Activated naive CD4-positive, alpha-beta T cell treated with anti-CD3 and anti-CD28 coated beads for 36 hours (primary cell): ENCODE data around the gene TMEM150B. TPM values are rescaled to one million over a fixed set of nuclear protein-coding genes. Genes with fewer than 3 reads are reported as not detected.
A peak's percentile ranks its signal among the peaks of the same experiment; 100 is the strongest.

Experiments
- CTCF ChIA-PET: fragments of 350-600 bp; sonication (Branson Sonifier 250); formaldehyde crosslinking; loops from one replicate; lab custom pipeline; 2021; ENCODE audit warnings: antibody characterized with exemption; lab: Charles Lee
- DNase-seq: peaks from one replicate; pipeline ENCODE4 v3.0.0-alpha.2; 2020
- H3K27ac Mint-ChIP-seq: one replicate; pipeline ENCODE4 v1.8.0; 2021; ENCODE audit warnings: mild to moderate bottlenecking, mixed read lengths
- H3K27me3 Mint-ChIP-seq: one replicate; pipeline ENCODE4 v1.8.0; 2021; ENCODE audit warnings: low read depth, mixed read lengths
- H3K36me3 Mint-ChIP-seq: one replicate; pipeline ENCODE4 v1.8.0; 2021; ENCODE audit warnings: low read depth, mixed read lengths
- H3K4me1 Mint-ChIP-seq: one replicate; pipeline ENCODE4 v1.8.0; 2021; ENCODE audit warnings: low read depth, mixed read lengths
- H3K4me3 Mint-ChIP-seq: one replicate; pipeline ENCODE4 v1.8.0; 2021; ENCODE audit warnings: mild to moderate bottlenecking, moderate library complexity, mixed read lengths
- H3K9me3 Mint-ChIP-seq: one replicate; pipeline ENCODE4 v1.8.0; 2021; ENCODE audit warnings: mixed read lengths
- intact Hi-C: fragments of 100-400 bp; cut with micrococcal nuclease; formaldehyde crosslinking; loops from one replicate; pipeline ENCODE4 v1.15.1; 2023
- total RNA-seq, 2 experiments: library from RNA; stranded (reverse); gene quantifications; one replicate each; pipeline ENCODE4 v1.2.3, GENCODE V29; 2021

TMEM150B gene
- total RNA-seq, 2 experiments from 2014 or later, result not detected

GRCh38 chr19:55305983-55306562 lies 19.1 kb downstream of the TMEM150B start:
- Mint-ChIP-seq H3K9me3 (no peaks in the 10 kb centered on the region), H3K27ac (no peak overlapping the region), H3K4me3 (no peak overlapping the region), H3K4me1 (peaks cover 7% of the 10 kb centered on the region), H3K36me3 (no peaks in the 10 kb centered on the region), H3K27me3 (no peaks in the 10 kb centered on the region)
- intact Hi-C loops, result no loop called here
- CTCF ChIA-PET, result interaction anchor here (1.2 kb wide), 2 partner anchors 12 to 147 kb away, joined by 3 read pairs; no protein-coding TSS in a partner anchor
- DNase-seq, result no peak

GRCh38 chr19:55305491-55305890 lies 19.6 kb downstream of the TMEM150B start:
- peak overlapping the region; percentile 53 for H3K27ac Mint-ChIP-seq
- no peaks in the 10 kb centered on the region for H3K9me3 Mint-ChIP-seq
- H3K4me1 Mint-ChIP-seq, result peaks cover 7% of the 10 kb centered on the region
- intact Hi-C loops, result no loop called here
- no peaks in the 10 kb centered on the region for H3K36me3 Mint-ChIP-seq
- CTCF ChIA-PET, result interaction anchor here (1.2 kb wide), 1 partner anchor 148 kb away, joined by 3 read pairs; no protein-coding TSS in a partner anchor
- H3K27me3 Mint-ChIP-seq, result no peaks in the 10 kb centered on the region
- DNase-seq, result peak; percentile 63
- H3K4me3 Mint-ChIP-seq, result no peak overlapping the region

GRCh38 chr19:55304980-55305379 lies 20.2 kb downstream of the TMEM150B start:
- no peaks in the 10 kb centered on the region for H3K27me3 Mint-ChIP-seq
- no peak overlapping the region for H3K4me3 Mint-ChIP-seq
- H3K4me1 Mint-ChIP-seq, result peaks cover 7% of the 10 kb centered on the region
- CTCF ChIA-PET, result no interaction called here
- no peaks in the 10 kb centered on the region for H3K36me3 Mint-ChIP-seq
- H3K9me3 Mint-ChIP-seq, result no peaks in the 10 kb centered on the region
- DNase-seq, result no peak
- no peak overlapping the region for H3K27ac Mint-ChIP-seq
- intact Hi-C loops, result loop anchor here (5.0 kb wide), 2 partner anchors 47 to 102 kb away; partner anchors contain the start of genes COX6B2 and UBE2S

- intact Hi-C loops, result loop anchor here (5.0 kb wide), 2 partner anchors 48 to 103 kb away; partner anchors contain the start of genes COX6B2 and UBE2S
- H3K36me3 Mint-ChIP-seq, result no peaks in the 10 kb centered on the region
- no peaks in the 10 kb centered on the region for H3K27me3 Mint-ChIP-seq
- H3K4me3 Mint-ChIP-seq, result no peak overlapping the region
- CTCF ChIA-PET, result no interaction called here
- peaks cover 7% of the 10 kb centered on the region for H3K4me1 Mint-ChIP-seq
- H3K27ac Mint-ChIP-seq, result no peak overlapping the region
- peak; percentile 65 for DNase-seq
- no peaks in the 10 kb centered on the region for H3K9me3 Mint-ChIP-seq
These were observed 20.7 kb downstream of the TMEM150B start for GRCh38 chr19:55304279-55304978.

GRCh38 chr19:55303477-55303876 lies 21.7 kb downstream of the TMEM150B start:
- intact Hi-C loops, result loop anchor here (5.0 kb wide), 2 partner anchors 49 to 104 kb away; partner anchors contain the start of genes COX6B2 and UBE2S

GRCh38 chr19:55302318-55302703 lies 22.8 kb downstream of the TMEM150B start:
- no peaks in the 10 kb centered on the region for H3K9me3 Mint-ChIP-seq
- no peaks in the 10 kb centered on the region for H3K27me3 Mint-ChIP-seq
- intact Hi-C loops, result loop anchor here (1.0 to 5.0 kb wide), 3 partner anchors 37 to 105 kb away; partner anchors contain the start of genes COX6B2, KMT5C and UBE2S
- no peak for DNase-seq
- peak overlapping the region; percentile 78 for H3K4me3 Mint-ChIP-seq
- CTCF ChIA-PET, result interaction anchor here (0.6 to 3.2 kb wide), 17 partner anchors 9 to 175 kb away, joined by 3 to 28 read pairs (median 5); partner anchors contain the start of genes PPP6R1 and TMEM238
- H3K27ac Mint-ChIP-seq, result peak overlapping the region; percentile 86
- H3K4me1 Mint-ChIP-seq, result peaks cover 7% of the 10 kb centered on the region
- no peaks in the 10 kb centered on the region for H3K36me3 Mint-ChIP-seq

More at GRCh38 chr19:55303477-55303876, 21.7 kb downstream of the TMEM150B start:
- CTCF ChIA-PET, result interaction anchor here (0.7 to 3.2 kb wide), 3 partner anchors 47 to 80 kb away, joined by 3 to 26 read pairs (median 4); partner anchors contain the start of gene TMEM238
- H3K27ac Mint-ChIP-seq, result no peak overlapping the region
- peaks cover 7% of the 10 kb centered on the region for H3K4me1 Mint-ChIP-seq
- no peaks in the 10 kb centered on the region for H3K36me3 Mint-ChIP-seq
- H3K27me3 Mint-ChIP-seq, result no peaks in the 10 kb centered on the region
- DNase-seq, result no peak
- no peak overlapping the region for H3K4me3 Mint-ChIP-seq
- no peaks in the 10 kb centered on the region for H3K9me3 Mint-ChIP-seq

- no peaks in the 10 kb centered on the region for H3K27me3 Mint-ChIP-seq
- H3K27ac Mint-ChIP-seq, result peak overlapping the region; percentile 86
- H3K9me3 Mint-ChIP-seq, result no peaks in the 10 kb centered on the region
- CTCF ChIA-PET, result interaction anchor here (0.6 to 3.2 kb wide), 26 partner anchors 8 to 203 kb away, joined by 3 to 28 read pairs (median 4); partner anchors contain the start of genes BRSK1, HSPBP1, KMT5C and PPP6R1
- H3K4me1 Mint-ChIP-seq, result peaks cover 7% of the 10 kb centered on the region
- peak overlapping the region; percentile 78 for H3K4me3 Mint-ChIP-seq
- DNase-seq, result peak; percentile 96
- no peaks in the 10 kb centered on the region for H3K36me3 Mint-ChIP-seq
- intact Hi-C loops, result loop anchor here (1.0 to 5.0 kb wide), 5 partner anchors 38 to 106 kb away; partner anchors contain the start of genes COX6B2, KMT5C, PPP6R1 and UBE2S
These were observed 23.5 kb downstream of the TMEM150B start for GRCh38 chr19:55301459-55302317.

GRCh38 chr19:55300886-55301458 lies 24.2 kb downstream of the TMEM150B start:
- DNase-seq, result no peak
- Mint-ChIP-seq H3K27ac (no peak overlapping the region), H3K4me1 (peaks cover 7% of the 10 kb centered on the region), H3K36me3 (no peaks in the 10 kb centered on the region), H3K9me3 (no peaks in the 10 kb centered on the region), H3K4me3 (no peak overlapping the region), H3K27me3 (no peaks in the 10 kb centered on the region)
- CTCF ChIA-PET, result interaction anchor here (0.6 to 3.2 kb wide), 24 partner anchors 7 to 204 kb away, joined by 3 to 28 read pairs (median 4); partner anchors contain the start of genes BRSK1, HSPBP1, KMT5C and PPP6R1
- intact Hi-C loops, result loop anchor here (1.0 to 5.0 kb wide), 4 partner anchors 42 to 106 kb away; partner anchors contain the start of genes COX6B2, PPP6R1 and UBE2S

GRCh38 chr19:55299991-55300390 lies 25.1 kb downstream of the TMEM150B start:
- no peaks in the 10 kb centered on the region for H3K27me3 Mint-ChIP-seq
- no peak for DNase-seq
- H3K4me1 Mint-ChIP-seq, result peaks cover 6% of the 10 kb centered on the region
- H3K9me3 Mint-ChIP-seq, result no peaks in the 10 kb centered on the region
- H3K36me3 Mint-ChIP-seq, result no peaks in the 10 kb centered on the region
- H3K27ac Mint-ChIP-seq, result no peak overlapping the region
- CTCF ChIA-PET, result interaction anchor here (0.9 to 3.1 kb wide), 2 partner anchors 8 to 49 kb away, joined by 3 to 28 read pairs; no protein-coding TSS in a partner anchor
- intact Hi-C loops, result loop anchor here (5.0 kb wide), 2 partner anchors 52 to 107 kb away; partner anchors contain the start of genes COX6B2 and UBE2S
- no peak overlapping the region for H3K4me3 Mint-ChIP-seq

GRCh38 chr19:55297267-55297666 lies 27.9 kb downstream of the TMEM150B start:
- Mint-ChIP-seq H3K36me3 (no peaks in the 10 kb centered on the region), H3K9me3 (no peaks in the 10 kb centered on the region)
- CTCF ChIA-PET, result no interaction called here

GRCh38 chr19:55289117-55289796 lies 35.9 kb downstream of the TMEM150B start:
- CTCF ChIA-PET, result no interaction called here
- H3K27ac Mint-ChIP-seq, result no peak overlapping the region
- no peak overlapping the region for H3K4me3 Mint-ChIP-seq
- H3K27me3 Mint-ChIP-seq, result no peaks in the 10 kb centered on the region
- H3K4me1 Mint-ChIP-seq, result peaks cover 4% of the 10 kb centered on the region
- DNase-seq, result no peak
- no peaks in the 10 kb centered on the region for H3K9me3 Mint-ChIP-seq
- no peaks in the 10 kb centered on the region for H3K36me3 Mint-ChIP-seq
- intact Hi-C loops, result no loop called here

More at GRCh38 chr19:55297267-55297666, 27.9 kb downstream of the TMEM150B start:
- intact Hi-C loops, result no loop called here
- DNase-seq, result no peak
- Mint-ChIP-seq H3K27me3 (no peaks in the 10 kb centered on the region), H3K27ac (no peak overlapping the region), H3K4me1 (peaks cover 6% of the 10 kb centered on the region), H3K4me3 (no peak overlapping the region)
